DND-41 (cell line): ENCODE data around the gene ADAP2.

Source experiments
- ATAC-seq: fragments of 200-7000 bp; cut with Tn5 transposase; 3 replicates; pipeline ENCODE4 v1.9.1; 2021; ENCODE audit warnings: low read depth; ENCODE audit not compliant: insufficient read depth
- DNase-seq: peaks from one replicate; pipeline ENCODE4 v3.0.0-alpha.2; 2020
- H2AFZ ChIP-seq: 2 replicates; pipeline ENCODE4 v1.6.0; 2012; ENCODE audit warnings: low read depth, low read length
- H3K27ac ChIP-seq: 2 replicates; pipeline ENCODE4 v1.5.1; 2012; ENCODE audit warnings: low read length, inconsistent platforms
- H3K27me3 ChIP-seq: fragments of 200-600 bp; sonication (generic); 2 replicates; pipeline ENCODE4 v1.6.0; 2012; ENCODE audit warnings: low read length, mild to moderate bottlenecking, inconsistent platforms; ENCODE audit not compliant: insufficient read depth, poor library complexity
- H3K36me3 ChIP-seq: 2 replicates; pipeline ENCODE4 v1.5.1; 2012; ENCODE audit warnings: low read length, inconsistent platforms; ENCODE audit not compliant: insufficient read depth
- H3K4me1 ChIP-seq: 2 replicates; pipeline ENCODE4 v1.5.1; 2012; ENCODE audit warnings: mild to moderate bottlenecking, low read length; ENCODE audit not compliant: insufficient read depth
- H3K4me2 ChIP-seq: 2 replicates; pipeline ENCODE4 v1.6.0; 2012; ENCODE audit warnings: mild to moderate bottlenecking, moderate library complexity, low read length, inconsistent platforms; ENCODE audit not compliant: insufficient read depth
- H3K4me3 ChIP-seq, 2 experiments: fragments of 200-600 bp in 1 of 2; shearing (Covaris generic) in 1 of 2; 2 replicates each; pipeline ENCODE4 v1.5.1; 2012 to 2016; ENCODE audit warnings: inconsistent platforms in 2 of 2, low read length in 2 of 2, mild to moderate bottlenecking in 2 of 2, low read depth in 1 of 2, moderate library complexity in 1 of 2
- H3K79me2 ChIP-seq: 2 replicates; pipeline ENCODE4 v1.6.0; 2012; ENCODE audit warnings: low read length, inconsistent platforms; ENCODE audit not compliant: insufficient read depth
- H3K9ac ChIP-seq: 2 replicates; pipeline ENCODE4 v1.6.0; 2012; ENCODE audit warnings: low read depth, mild to moderate bottlenecking, inconsistent platforms, low read length, moderate library complexity
- H3K9me3 ChIP-seq: 2 replicates; pipeline ENCODE4 v1.5.1; 2012; ENCODE audit warnings: low read length, moderate library complexity, mild to moderate bottlenecking, inconsistent platforms; ENCODE audit not compliant: insufficient read depth, severe bottlenecking
- H4K20me1 ChIP-seq: 2 replicates; pipeline ENCODE4 v1.6.0; 2012; ENCODE audit warnings: low read length; ENCODE audit not compliant: insufficient read depth
- EZH2 ChIP-seq: IDR thresholded peaks from 3 replicates; pipeline ENCODE4 v1.6.1; 2012; ENCODE audit warnings: borderline replicate concordance, low read depth, mild to moderate bottlenecking, moderate library complexity, low read length, inconsistent platforms; ENCODE audit not compliant: severe bottlenecking
- TF ChIP-seq, protein P1 (sequence below): IDR thresholded peaks from 2 replicates; pipeline ENCODE4 v1.5.1; 2012; ENCODE audit warnings: borderline replicate concordance, low read length, moderate library complexity, mild to moderate bottlenecking; ENCODE audit not compliant: poor library complexity, severe bottlenecking; ENCODE audit errors: extremely low read depth

Gene ADAP2

DNA sequence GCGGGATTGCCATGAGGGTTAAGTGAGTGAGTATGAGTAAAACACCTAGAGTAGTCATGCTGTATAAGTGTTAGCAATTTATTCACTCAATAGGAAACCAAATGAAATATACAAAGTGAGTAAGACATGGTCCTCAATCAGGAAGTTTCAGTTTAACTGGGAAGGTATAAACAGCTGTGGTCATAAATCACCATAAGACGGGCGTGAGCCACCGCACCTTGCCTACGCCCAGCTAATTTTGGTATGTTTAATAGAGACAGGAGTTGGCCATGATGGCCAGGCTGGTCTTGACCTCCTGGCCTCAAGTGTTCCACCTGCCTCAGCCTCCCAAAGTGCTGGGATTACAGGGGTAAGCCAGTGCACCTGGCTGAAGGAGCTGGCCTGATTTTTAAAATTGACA lies 76.1 kb downstream of the ADAP2 start:
- ATAC-seq (no peak), DNase-seq (no peak)
- no peaks in the 10 kb centered on the region for H3K79me2 ChIP-seq
- H3K9ac ChIP-seq, result no peak overlapping the region
- H3K4me1 ChIP-seq, result no peaks in the 10 kb centered on the region
- H3K9me3 ChIP-seq, result no peaks in the 10 kb centered on the region
- peaks cover 37% of the 10 kb centered on the region for H3K36me3 ChIP-seq
- H3K4me2 ChIP-seq, result no peak overlapping the region
- TF ChIP-seq, protein P1, sequence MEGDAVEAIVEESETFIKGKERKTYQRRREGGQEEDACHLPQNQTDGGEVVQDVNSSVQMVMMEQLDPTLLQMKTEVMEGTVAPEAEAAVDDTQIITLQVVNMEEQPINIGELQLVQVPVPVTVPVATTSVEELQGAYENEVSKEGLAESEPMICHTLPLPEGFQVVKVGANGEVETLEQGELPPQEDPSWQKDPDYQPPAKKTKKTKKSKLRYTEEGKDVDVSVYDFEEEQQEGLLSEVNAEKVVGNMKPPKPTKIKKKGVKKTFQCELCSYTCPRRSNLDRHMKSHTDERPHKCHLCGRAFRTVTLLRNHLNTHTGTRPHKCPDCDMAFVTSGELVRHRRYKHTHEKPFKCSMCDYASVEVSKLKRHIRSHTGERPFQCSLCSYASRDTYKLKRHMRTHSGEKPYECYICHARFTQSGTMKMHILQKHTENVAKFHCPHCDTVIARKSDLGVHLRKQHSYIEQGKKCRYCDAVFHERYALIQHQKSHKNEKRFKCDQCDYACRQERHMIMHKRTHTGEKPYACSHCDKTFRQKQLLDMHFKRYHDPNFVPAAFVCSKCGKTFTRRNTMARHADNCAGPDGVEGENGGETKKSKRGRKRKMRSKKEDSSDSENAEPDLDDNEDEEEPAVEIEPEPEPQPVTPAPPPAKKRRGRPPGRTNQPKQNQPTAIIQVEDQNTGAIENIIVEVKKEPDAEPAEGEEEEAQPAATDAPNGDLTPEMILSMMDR, result no peak
- TF ChIP-seq EZH2, result no peak
- H3K27ac ChIP-seq, result no peak overlapping the region
- no peaks in the 10 kb centered on the region for H4K20me1 ChIP-seq
- H2AFZ ChIP-seq, result no peak overlapping the region
- H3K27me3 ChIP-seq, result no peaks in the 10 kb centered on the region
- H3K4me3 ChIP-seq, result no peak overlapping the region

DNA sequence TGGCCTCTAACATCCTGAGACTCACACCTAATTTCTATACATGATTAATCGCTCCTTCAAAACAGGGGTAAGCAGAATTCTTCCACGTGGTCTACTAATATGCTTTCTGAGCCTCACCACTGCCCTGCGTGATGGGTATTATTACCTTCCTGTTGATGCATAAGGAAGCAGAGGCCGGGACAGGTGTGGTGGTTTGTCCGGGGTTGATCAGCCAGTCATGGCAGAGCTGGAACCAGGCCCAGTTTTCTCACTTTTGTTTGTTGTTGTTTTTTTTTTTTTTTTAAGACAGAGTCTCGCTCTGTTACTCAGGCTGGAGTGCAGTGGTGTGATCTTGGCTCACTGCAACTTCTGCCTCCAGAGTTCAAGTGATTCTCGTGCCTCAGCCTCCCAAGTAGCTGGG lies 80.3 kb downstream of the ADAP2 start:
- no peak for ATAC-seq
- Histone ChIP-seq H3K27ac (no peak overlapping the region), H4K20me1 (no peaks in the 10 kb centered on the region), H3K9me3 (no peaks in the 10 kb centered on the region), H3K4me1 (no peaks in the 10 kb centered on the region), H3K27me3 (no peaks in the 10 kb centered on the region), H3K79me2 (no peaks in the 10 kb centered on the region), H2AFZ (no peak overlapping the region), H3K4me3 (no peak overlapping the region), H3K36me3 (peaks cover 24% of the 10 kb centered on the region), H3K9ac (no peak overlapping the region), H3K4me2 (no peak overlapping the region)
- no peak for DNase-seq
- TF ChIP-seq, protein P1, result no peak
- no peak for TF ChIP-seq EZH2

DNA sequence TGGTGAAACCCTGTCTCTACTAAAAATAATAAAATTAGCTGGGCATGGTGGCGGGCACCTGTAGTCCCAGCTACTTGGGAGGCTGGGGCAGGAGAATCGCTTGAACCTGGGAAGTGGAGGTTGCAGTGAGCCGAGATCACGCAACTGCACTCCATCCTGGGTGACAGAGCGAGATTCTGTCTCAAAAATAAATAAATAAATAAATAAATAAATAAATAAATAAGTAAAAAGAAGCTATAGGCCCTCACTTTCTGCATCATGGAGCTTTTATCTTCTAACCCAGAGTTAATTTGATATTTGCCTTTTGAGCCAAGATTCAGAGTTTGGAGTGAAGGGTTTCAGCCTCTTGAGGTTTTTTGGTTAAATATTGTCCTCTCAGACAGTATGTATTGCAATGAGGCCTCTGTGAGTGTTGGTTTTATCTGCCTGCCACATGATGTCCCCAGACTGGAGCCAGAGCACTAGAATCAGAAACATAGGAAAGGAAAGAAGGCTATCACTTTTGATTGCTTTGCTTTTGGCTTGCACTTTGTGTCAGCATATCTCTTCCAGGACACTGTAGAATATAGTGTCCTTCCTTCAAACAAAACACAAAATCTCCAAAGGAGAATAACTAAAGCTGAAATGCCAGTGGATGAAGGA lies 81.6 kb downstream of the ADAP2 start:
- no peaks in the 10 kb centered on the region for H3K79me2 ChIP-seq
- H3K4me3 ChIP-seq, result no peak overlapping the region
- H3K4me1 ChIP-seq, result no peaks in the 10 kb centered on the region
- H3K36me3 ChIP-seq, result peaks cover 13% of the 10 kb centered on the region
- no peak overlapping the region for H3K27ac ChIP-seq
- H3K9me3 ChIP-seq, result no peaks in the 10 kb centered on the region
- H3K4me2 ChIP-seq, result no peak overlapping the region
- H4K20me1 ChIP-seq, result no peaks in the 10 kb centered on the region
- H3K9ac ChIP-seq, result no peak overlapping the region
- TF ChIP-seq, protein P1, result no peak
- no peak for TF ChIP-seq EZH2
- ATAC-seq, result no peak
- no peaks in the 10 kb centered on the region for H3K27me3 ChIP-seq
- no peak overlapping the region for H2AFZ ChIP-seq
- no peak for DNase-seq
